IPS-15b (cell line): ENCODE results near the gene IL11.
"Not testable (repeated sequence)": the region's sequence is repeated elsewhere in the genome, so short reads cannot be mapped to it uniquely, and the experiment has no call there.

Experiments
- H3K27me3 ChIP-seq: one replicate; pipeline ENCODE4 v1.6.1; 2013; ENCODE audit warnings: low read length; ENCODE audit not compliant: control insufficient read depth, insufficient read depth
- H3K36me3 ChIP-seq: one replicate; pipeline ENCODE4 v1.6.1; 2013; ENCODE audit warnings: low read length; ENCODE audit not compliant: control insufficient read depth, insufficient read depth
- H3K4me1 ChIP-seq: one replicate; pipeline ENCODE4 v1.6.1; 2013; ENCODE audit warnings: mild to moderate bottlenecking, low read length; ENCODE audit not compliant: control insufficient read depth, insufficient read depth
- H3K4me3 ChIP-seq: one replicate; pipeline ENCODE4 v1.5.1; 2013; ENCODE audit warnings: low read depth, low read length
- H3K9ac ChIP-seq: one replicate; pipeline ENCODE4 v1.6.1; 2013; ENCODE audit warnings: low read depth, mild to moderate bottlenecking, low read length
- H3K9me3 ChIP-seq: one replicate; pipeline ENCODE4 v1.6.1; 2013; ENCODE audit warnings: mild to moderate bottlenecking, low read length; ENCODE audit not compliant: control insufficient read depth, insufficient read depth

The IL11 gene

DNA sequence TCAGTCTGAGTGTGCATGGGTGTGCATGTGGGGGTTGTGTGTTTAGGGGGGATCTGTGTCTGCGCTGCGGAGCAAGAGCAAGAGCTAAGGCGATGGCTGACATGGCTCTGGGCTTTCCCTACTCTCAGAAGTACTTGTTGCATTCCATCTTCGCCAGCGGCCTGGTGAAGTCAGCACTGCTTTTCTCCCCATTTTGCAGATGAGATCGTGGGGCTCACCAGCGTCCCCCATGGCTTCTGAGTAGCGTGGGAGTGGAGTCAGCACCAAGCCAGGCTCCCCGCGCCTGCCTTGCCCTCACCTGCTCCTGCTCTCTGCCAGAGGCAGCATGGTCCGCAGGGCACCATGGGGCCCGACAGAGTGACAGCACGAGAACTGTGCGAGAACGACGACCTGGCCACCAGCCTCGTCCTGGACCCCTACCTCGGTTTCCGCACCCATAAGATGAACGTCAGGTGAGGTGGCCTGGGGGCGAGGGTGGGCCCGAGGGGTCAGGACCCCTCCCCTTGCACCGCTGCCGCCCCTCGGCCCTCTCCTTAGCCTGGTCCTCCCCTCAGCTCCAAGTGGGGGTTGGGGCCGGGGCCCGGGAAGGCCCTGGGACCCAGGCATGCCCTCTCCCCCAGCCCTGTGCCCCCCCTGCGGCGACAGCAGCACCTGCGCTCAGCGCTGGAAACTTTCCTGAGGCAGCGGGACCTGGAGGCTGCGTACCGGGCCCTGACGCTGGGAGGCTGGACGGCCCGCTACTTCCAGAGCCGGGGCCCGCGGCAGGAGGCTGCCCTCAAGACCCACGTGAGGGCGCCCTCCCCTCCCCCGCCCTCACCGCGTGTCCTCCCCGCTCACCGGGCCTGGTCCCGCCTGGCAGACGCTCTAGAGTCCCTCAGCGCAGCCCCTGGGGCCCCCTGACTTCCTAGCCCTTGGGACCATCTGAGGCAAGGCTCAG lies 28.4 kb downstream of the IL11 start:
- Histone ChIP-seq H3K4me1 (peaks cover 8% of the 10 kb centered on the region), H3K9me3 (no peaks in the 10 kb centered on the region), H3K36me3 (peaks cover 41% of the 10 kb centered on the region), H3K9ac (no peak overlapping the region), H3K27me3 (no peaks in the 10 kb centered on the region), H3K4me3 (peak overlapping the region; percentile 55)

DNA sequence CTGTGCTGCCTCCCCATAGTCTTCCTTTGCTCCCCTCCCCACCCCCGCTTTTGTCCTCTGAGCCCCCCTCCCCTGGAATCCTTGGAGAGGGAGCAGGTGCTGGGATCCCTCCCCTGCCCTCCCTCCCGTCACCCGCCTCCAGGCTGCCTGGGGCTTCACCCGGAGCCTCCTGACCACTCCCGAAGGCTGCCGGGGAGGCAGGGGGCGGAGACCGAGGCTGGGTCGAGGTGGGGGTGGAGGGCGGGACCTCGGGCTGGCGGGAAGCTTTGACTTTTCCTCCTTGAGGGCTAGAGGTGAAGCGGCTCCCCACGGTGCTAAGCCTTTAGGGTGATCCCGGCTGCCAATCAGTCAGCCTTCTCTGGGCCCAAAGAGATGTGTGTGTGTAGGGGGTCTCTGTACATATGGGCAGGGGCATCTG lies 29.1 kb downstream of the IL11 start:
- H3K4me1 ChIP-seq = peaks cover 8% of the 10 kb centered on the region
- H3K4me3 ChIP-seq = peak overlapping the region; percentile 94
- H3K27me3 ChIP-seq = no peaks in the 10 kb centered on the region
- H3K36me3 ChIP-seq = peaks cover 39% of the 10 kb centered on the region
- no peak overlapping the region for H3K9ac ChIP-seq
- no peaks in the 10 kb centered on the region for H3K9me3 ChIP-seq

DNA sequence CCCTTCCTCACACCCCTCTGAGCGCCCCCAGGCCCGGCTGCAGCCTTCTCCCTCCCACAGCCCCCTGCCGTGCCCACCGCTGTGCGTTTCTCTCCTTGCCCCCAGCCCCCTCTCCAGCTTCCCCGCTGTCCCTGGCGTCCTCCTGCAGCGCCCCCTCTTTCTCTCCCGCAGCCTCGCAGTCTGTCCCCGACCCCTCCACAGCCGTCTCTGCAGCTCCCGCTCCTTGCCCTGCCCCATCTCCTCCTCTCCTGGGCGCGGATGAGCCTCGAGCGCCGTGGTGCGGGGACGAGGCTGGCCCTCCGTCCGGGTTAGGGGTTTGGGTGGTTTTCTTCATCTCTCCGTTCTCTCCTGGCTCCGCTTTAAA lies 29.5 kb downstream of the IL11 start:
- peaks cover 8% of the 10 kb centered on the region for H3K4me1 ChIP-seq
- H3K36me3 ChIP-seq = peaks cover 35% of the 10 kb centered on the region
- peak overlapping the region; percentile 90 for H3K9ac ChIP-seq
- no peaks in the 10 kb centered on the region for H3K9me3 ChIP-seq
- H3K27me3 ChIP-seq = no peaks in the 10 kb centered on the region
- peak overlapping the region; percentile 94 for H3K4me3 ChIP-seq

DNA sequence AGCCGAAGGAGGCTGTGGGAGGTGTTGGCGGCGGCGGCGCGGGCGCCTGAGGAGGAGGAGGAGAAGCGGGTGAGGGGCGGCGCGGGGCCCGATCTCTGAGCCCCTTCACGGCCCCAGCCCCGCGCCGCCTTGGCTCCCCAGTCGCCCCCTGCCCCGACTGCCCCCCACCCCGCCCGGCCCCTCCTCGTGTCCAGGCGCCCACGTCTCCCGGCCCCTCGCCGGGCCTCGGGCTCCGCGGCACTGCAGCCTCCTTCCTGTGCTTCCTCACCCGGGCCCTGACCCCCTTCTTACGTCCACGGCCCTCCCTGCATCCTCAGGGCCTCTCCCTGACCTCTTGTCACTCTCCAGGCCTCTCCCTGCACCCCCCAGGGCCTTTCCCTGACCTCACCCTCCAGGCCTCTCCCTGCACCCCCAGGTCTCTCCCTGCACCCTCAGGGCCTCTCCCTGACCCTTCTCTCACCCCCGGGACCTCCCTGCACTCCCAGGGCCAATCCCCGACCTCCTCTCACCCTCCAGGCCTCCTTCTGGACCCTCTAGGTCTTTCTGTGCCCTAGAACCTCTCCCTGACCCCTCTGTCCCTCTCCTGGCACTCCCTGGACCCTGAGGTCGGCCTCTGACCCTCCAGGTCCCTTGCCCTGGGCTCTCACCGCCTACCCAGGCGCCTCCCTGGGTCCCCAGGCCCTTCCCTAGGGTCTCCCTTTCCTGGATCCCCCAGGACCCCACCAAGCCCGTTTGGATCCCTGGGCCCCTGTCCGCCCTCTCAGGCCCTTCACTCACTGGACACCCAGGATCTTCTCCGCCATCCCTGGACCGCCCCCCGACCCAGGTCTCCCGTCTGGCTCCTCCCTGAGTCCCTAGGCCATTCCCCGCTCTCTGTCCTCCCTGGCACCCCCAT lies 30.1 kb downstream of the IL11 start:
- Histone ChIP-seq H3K4me3 (peak overlapping the region; percentile 94), H3K27me3 (no peaks in the 10 kb centered on the region), H3K9me3 (no peaks in the 10 kb centered on the region), H3K9ac (peak overlapping the region; percentile 90), H3K36me3 (peaks cover 31% of the 10 kb centered on the region), H3K4me1 (peaks cover 8% of the 10 kb centered on the region)

- peaks cover 8% of the 10 kb centered on the region for H3K4me1 ChIP-seq
- H3K4me3 ChIP-seq = peak within 1 kb of the TSS; percentile 94
- H3K9me3 ChIP-seq = no peaks in the 10 kb centered on the region
- H3K9ac ChIP-seq = peak within 1 kb of the TSS; percentile 90
- H3K27me3 ChIP-seq = no peaks in the 10 kb centered on the region
- peaks cover 23% of the 10 kb centered on the region for H3K36me3 ChIP-seq
Observed at GRCh38 chr19:55339105-55339888, 31.0 kb downstream of the IL11 start, which contains the start of gene KMT5C. Gene KMT5C, plus strand, starts transcription at chr19:55339876. Its CDS starts 2,061 bp downstream, at chr19:55341937.

DNA sequence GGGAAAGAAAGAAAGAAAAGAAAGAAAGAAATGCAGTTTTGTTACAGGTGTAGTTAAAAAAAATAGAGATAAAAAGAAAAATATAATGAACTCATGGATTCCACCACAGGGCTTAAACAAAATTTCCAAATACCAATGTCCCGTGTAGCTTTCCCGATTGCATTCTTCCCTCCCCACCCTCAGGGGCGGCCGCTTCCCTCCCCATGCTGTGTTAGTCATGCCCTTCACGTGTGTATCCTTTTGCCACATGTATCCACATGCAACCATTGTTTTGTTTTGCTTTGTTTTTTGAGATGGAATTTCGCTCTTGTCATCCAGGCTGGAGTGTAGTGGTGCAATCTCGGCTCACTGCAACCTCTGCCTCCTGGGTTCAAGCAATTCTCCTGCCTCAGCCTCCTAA lies 34.2 kb downstream of the IL11 start:
- Histone ChIP-seq H3K27me3 (no peaks in the 10 kb centered on the region), H3K4me3 (no peak overlapping the region), H3K9ac (no peak overlapping the region), H3K9me3 (no peaks in the 10 kb centered on the region), H3K36me3 (no peaks in the 10 kb centered on the region), H3K4me1 (peaks cover 2% of the 10 kb centered on the region)

GRCh38 chr19:55333870-55334269 lies 36.4 kb downstream of the IL11 start:
- Histone ChIP-seq H3K4me3 (no peak overlapping the region), H3K9ac (no peak overlapping the region), H3K36me3 (no peaks in the 10 kb centered on the region), H3K9me3 (no peaks in the 10 kb centered on the region), H3K27me3 (no peaks in the 10 kb centered on the region), H3K4me1 (peaks cover 2% of the 10 kb centered on the region)

GRCh38 chr19:55329791-55330190 lies 40.5 kb downstream of the IL11 start:
- H3K4me3 ChIP-seq, H3K9ac ChIP-seq, H3K27me3 ChIP-seq: not testable (repeated sequence)

DNA sequence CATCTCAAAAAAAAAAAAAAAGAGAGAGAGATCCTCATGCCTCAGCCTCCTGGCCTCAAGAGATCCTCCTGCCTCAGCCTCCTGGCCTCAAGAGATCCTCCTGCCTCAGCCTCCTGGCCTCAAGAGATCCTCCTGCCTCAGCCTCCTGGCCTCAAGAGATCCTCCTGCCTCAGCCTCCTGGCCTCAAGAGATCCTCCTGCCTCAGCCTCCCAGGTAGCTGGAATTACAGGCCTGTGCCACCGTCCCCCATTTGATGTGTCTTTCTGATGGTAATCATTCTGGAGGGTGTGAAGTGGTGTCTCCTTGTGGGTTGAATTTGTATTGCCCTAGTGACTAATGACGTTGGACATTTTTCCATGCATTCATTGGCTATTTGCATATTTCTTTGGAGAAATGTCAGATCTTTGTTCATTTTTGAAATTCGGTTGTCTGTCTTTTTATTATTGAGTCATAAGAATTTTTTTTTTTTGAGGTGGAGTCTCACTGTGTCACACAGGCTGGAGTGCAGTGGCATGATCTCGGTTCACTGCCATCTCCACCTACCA lies 41.4 kb downstream of the IL11 start:
- not testable (repeated sequence) for H3K9me3 ChIP-seq, H3K9ac ChIP-seq, H3K4me3 ChIP-seq, H3K27me3 ChIP-seq, H3K4me1 ChIP-seq, H3K36me3 ChIP-seq

More at GRCh38 chr19:55329791-55330190, 40.5 kb downstream of the IL11 start:
- not testable (repeated sequence) for H3K4me1 ChIP-seq, H3K9me3 ChIP-seq, H3K36me3 ChIP-seq

GRCh38 chr19:55325172-55325571 lies 45.1 kb downstream of the IL11 start, which contains the start of gene TMEM150B:
Gene TMEM150B, minus strand, starts transcription at chr19:55325341. Its CDS starts 4,305 bp downstream, at chr19:55321036.
- H3K9ac ChIP-seq = no peak within 1 kb of the TSS
- H3K36me3 ChIP-seq = no peaks in the 10 kb centered on the region
- H3K27me3 ChIP-seq = no peaks in the 10 kb centered on the region
- H3K4me3 ChIP-seq = no peak within 1 kb of the TSS
- no peaks in the 10 kb centered on the region for H3K9me3 ChIP-seq
- no peaks in the 10 kb centered on the region for H3K4me1 ChIP-seq

GRCh38 chr19:55324662-55325061 lies 45.6 kb downstream of the IL11 start:
- Histone ChIP-seq H3K4me3 (no peak overlapping the region), H3K9me3 (no peaks in the 10 kb centered on the region), H3K36me3 (no peaks in the 10 kb centered on the region), H3K9ac (no peak overlapping the region), H3K4me1 (no peaks in the 10 kb centered on the region), H3K27me3 (no peaks in the 10 kb centered on the region)
